Kidney (tissue), 14 donors: ENCODE data around the gene SAMD14. TPM values are rescaled to one million over a fixed set of nuclear protein-coding genes. Genes with fewer than 3 reads are reported as not detected.
A peak's percentile ranks its signal among the peaks of the same experiment; 100 is the strongest.

ENCODE experiments used
- DNase-seq, 5 donors: peaks; one replicate each; pipeline ENCODE4 v3.0.0-alpha.2; 2013 to 2020
- FAIRE-seq: peaks from 2 replicates; lab custom pipeline; 2012; peaks lifted over from hg19 to GRCh38; lab: Jason Lieb, UNC
- H3K27ac ChIP-seq, 2 donors: one replicate each; pipeline ENCODE4 v1.7.0; 2013; ENCODE audit warnings: low read depth in 2 of 2, low read length in 2 of 2, inconsistent platforms in 1 of 2
- H3K27me3 ChIP-seq: one replicate; pipeline ENCODE4 v1.7.1; 2013; ENCODE audit warnings: low read length, inconsistent platforms; ENCODE audit not compliant: control insufficient read depth, insufficient read depth
- H3K36me3 ChIP-seq, 3 donors: one replicate each; pipeline versions ENCODE4 v1.7.0 to v1.7.1; 2013; ENCODE audit warnings: low read length in 3 of 3, control low read depth in 1 of 3, inconsistent platforms in 1 of 3; ENCODE audit not compliant: insufficient read depth in 3 of 3, control insufficient read depth in 2 of 3
- H3K4me1 ChIP-seq, 3 donors: one replicate each; pipeline versions ENCODE4 v1.7.0 to v1.7.1; 2013; ENCODE audit warnings: low read length in 3 of 3, inconsistent platforms in 1 of 3, low read depth in 1 of 3; ENCODE audit not compliant: control insufficient read depth in 2 of 3, insufficient read depth in 2 of 3
- H3K4me3 ChIP-seq, 3 donors: one replicate each; pipeline versions ENCODE4 v1.7.0 to v1.8.1; 2013; ENCODE audit warnings: low read length in 3 of 3, control low read depth in 1 of 3, inconsistent platforms in 1 of 3
- H3K9ac ChIP-seq, 3 donors: one replicate each; pipeline versions ENCODE4 v1.7.0 to v1.7.1; 2013; ENCODE audit warnings: low read length in 3 of 3, control low read depth in 1 of 3, inconsistent platforms in 1 of 3
- H3K9me3 ChIP-seq, 3 donors: one replicate each; pipeline versions ENCODE4 v1.7.0 to v1.7.1; 2013; ENCODE audit warnings: low read length in 3 of 3, control low read depth in 1 of 3, inconsistent platforms in 1 of 3; ENCODE audit not compliant: control insufficient read depth in 2 of 3, insufficient read depth in 1 of 3
- intact Hi-C: fragments of 100-400 bp; cut with DNase I; formaldehyde crosslinking; loops from one replicate; pipeline ENCODE4 v1.11.1; 2022
- polyA plus RNA-seq: library from polyadenylated mRNA; stranded (reverse); fragments of 350-450 nt; fragmentation: Illumina TruSeq; extraction: RNeasy Lipid Tissue Mini Kit (QIAGEN cat#74804); gene quantifications from one replicate; pipeline ENCODE4 v1.2.3, GENCODE V29; 2014; ENCODE audit warnings: low read depth, low replicate concordance; ENCODE audit not compliant: insufficient read depth
- total RNA-seq: library from RNA; stranded (reverse); fragmentation: NEBNext Ultra II Directional; extraction: Animal tissue kit (Norgen Biotek cat#: 25700); gene quantifications from one replicate; pipeline ENCODE4 v1.2.1, GENCODE V29; 2021
- TF ChIP-seq, protein P1 (sequence below): IDR thresholded peaks from 3 replicates; pipeline ENCODE4 v1.5.1; 2012; ENCODE audit warnings: mild to moderate bottlenecking, moderate library complexity, borderline replicate concordance; ENCODE audit not compliant: insufficient read depth; ENCODE audit errors: extremely low read depth
- donor health status: control.
- donor health status: control.
- donor health status: control.
- donor health status: control.
- donor health status: control.
- donor health status: DM: yes; HTN: yes; CAD: no.
- donor health status: Normal renal cell carcinoma (clear cell type).

SAMD14 gene
- total and polyA plus RNA-seq, 2 donors from 2014 or later, result 3.7 to 5.0 TPM

DNA sequence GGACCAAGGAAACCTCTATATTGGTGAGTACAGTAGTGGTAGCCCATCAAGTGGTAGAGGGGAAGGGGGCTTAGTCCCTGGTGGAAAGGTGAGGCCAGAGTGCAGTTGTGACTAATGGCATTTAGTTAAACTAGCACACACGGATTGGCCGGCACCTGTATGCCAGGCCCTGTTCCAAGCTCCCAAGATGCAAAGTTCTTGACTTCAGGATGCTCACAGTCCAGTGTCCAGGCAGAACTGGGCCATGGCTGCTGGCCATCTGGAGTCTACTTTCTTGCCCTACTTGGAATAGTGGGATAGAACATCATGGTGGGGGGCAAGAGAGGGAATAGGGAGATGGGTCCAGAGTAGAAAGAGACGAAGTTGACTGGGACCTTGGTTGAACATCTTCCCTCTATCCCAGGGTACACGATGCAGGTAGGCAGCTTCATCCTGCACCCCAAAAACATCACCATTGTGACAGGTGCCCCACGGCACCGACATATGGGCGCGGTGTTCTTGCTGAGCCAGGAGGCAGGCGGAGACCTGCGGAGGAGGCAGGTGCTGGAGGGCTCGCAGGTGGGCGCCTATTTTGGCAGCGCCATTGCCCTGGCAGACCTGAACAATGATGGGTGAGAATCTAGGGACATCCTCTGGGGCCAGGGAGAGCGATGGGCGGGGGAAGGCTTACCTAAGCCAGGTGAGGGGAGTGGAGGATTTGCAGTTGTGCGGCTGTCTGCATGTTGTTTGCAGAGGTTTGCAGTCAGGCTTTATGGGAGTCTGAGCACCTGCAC is 58.9 kb downstream of the SAMD14 start:
- Histone ChIP-seq H3K4me1 (no peaks in the 10 kb centered on the region), H3K36me3 (peaks cover 2 to 57% (median 17%) of the 10 kb centered on the region in 3 donors), H3K27me3 (no peaks in the 10 kb centered on the region), H3K27ac (no peak overlapping the region), H3K9me3 (no peaks in the 10 kb centered on the region), H3K4me3 (no peak overlapping the region), H3K9ac (no peak overlapping the region)
- DNase-seq (peak in 1 of 5 donors; percentile 53), FAIRE-seq (no peak)
- intact Hi-C loops, result no loop called here
- TF ChIP-seq, protein P1, sequence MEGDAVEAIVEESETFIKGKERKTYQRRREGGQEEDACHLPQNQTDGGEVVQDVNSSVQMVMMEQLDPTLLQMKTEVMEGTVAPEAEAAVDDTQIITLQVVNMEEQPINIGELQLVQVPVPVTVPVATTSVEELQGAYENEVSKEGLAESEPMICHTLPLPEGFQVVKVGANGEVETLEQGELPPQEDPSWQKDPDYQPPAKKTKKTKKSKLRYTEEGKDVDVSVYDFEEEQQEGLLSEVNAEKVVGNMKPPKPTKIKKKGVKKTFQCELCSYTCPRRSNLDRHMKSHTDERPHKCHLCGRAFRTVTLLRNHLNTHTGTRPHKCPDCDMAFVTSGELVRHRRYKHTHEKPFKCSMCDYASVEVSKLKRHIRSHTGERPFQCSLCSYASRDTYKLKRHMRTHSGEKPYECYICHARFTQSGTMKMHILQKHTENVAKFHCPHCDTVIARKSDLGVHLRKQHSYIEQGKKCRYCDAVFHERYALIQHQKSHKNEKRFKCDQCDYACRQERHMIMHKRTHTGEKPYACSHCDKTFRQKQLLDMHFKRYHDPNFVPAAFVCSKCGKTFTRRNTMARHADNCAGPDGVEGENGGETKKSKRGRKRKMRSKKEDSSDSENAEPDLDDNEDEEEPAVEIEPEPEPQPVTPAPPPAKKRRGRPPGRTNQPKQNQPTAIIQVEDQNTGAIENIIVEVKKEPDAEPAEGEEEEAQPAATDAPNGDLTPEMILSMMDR, result no peak

DNA sequence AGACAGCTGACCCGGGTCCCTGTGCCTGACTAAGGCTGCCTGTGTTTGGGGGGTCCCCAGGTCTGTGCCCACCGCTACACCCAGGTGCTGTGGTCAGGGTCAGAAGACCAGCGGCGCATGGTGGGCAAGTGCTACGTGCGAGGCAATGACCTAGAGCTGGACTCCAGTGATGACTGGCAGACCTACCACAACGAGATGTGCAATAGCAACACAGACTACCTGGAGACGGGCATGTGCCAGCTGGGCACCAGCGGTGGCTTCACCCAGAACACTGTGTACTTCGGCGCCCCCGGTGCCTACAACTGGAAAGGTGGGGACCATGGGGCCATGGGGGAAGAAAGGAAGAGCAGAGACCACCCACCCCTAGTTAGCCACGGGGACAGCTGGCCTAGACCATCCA is 62.0 kb downstream of the SAMD14 start:
- peak in 1 of 5 donors; percentile 68 for DNase-seq
- intact Hi-C loops, result no loop called here
- Histone ChIP-seq H3K9me3 (no peaks in the 10 kb centered on the region), H3K27ac (no peak overlapping the region), H3K4me3 (no peak overlapping the region), H3K9ac (no peak overlapping the region), H3K4me1 (peaks cover 0 to 22% (median 21%) of the 10 kb centered on the region in 3 donors), H3K27me3 (no peaks in the 10 kb centered on the region), H3K36me3 (peaks cover 2 to 32% (median 10%) of the 10 kb centered on the region in 3 donors)
- FAIRE-seq, result no peak
- TF ChIP-seq, protein P1, result no peak

DNA sequence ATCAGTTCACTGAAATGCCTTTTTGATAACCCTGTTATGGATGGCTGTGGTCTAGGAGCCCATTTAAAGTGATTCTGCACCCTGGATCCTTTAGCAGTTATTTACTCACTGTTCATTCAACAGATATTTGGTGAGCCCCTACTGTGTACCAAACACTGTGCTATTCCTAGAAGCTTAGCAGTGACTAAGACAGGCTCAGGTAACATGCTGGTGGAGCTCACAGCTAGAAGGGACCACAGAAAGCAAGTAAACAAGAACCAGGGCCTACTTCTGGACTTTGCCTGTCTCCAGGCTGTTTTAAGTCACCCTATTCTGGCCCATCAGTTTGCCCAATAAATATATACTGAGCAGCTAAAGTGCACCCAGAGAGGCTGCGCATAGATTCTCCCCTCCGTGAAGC is 63.0 kb downstream of the SAMD14 start:
- Histone ChIP-seq H3K27me3 (no peaks in the 10 kb centered on the region), H3K4me3 (no peak overlapping the region), H3K27ac (no peak overlapping the region), H3K9me3 (no peaks in the 10 kb centered on the region), H3K4me1 (peaks cover 0 to 32% (median 31%) of the 10 kb centered on the region in 3 donors), H3K9ac (no peak overlapping the region), H3K36me3 (peaks cover 2 to 28% (median 10%) of the 10 kb centered on the region in 3 donors)
- intact Hi-C loops, result no loop called here
- FAIRE-seq (no peak), DNase-seq (no peak)
- TF ChIP-seq, protein P1, result no peak
